Measurements from ENCODE around the gene C1QTNF5.
A peak's percentile ranks its signal among the peaks of the same experiment; 100 is the strongest.

- TF ChIP-seq, protein P1, sequence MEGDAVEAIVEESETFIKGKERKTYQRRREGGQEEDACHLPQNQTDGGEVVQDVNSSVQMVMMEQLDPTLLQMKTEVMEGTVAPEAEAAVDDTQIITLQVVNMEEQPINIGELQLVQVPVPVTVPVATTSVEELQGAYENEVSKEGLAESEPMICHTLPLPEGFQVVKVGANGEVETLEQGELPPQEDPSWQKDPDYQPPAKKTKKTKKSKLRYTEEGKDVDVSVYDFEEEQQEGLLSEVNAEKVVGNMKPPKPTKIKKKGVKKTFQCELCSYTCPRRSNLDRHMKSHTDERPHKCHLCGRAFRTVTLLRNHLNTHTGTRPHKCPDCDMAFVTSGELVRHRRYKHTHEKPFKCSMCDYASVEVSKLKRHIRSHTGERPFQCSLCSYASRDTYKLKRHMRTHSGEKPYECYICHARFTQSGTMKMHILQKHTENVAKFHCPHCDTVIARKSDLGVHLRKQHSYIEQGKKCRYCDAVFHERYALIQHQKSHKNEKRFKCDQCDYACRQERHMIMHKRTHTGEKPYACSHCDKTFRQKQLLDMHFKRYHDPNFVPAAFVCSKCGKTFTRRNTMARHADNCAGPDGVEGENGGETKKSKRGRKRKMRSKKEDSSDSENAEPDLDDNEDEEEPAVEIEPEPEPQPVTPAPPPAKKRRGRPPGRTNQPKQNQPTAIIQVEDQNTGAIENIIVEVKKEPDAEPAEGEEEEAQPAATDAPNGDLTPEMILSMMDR (IDR thresholded peaks at IDR 0.05) = peak in 3 of 6 experiments; percentile 53 to 65 (median 60)
- TF ChIP-seq POLR2A (IDR thresholded peaks at IDR 0.05) = no peak
Measured at GRCh38 chr11:119371778-119372182, 31.1 kb upstream of the C1QTNF5 start.
